ENCODE results near the gene RDH13.

DNA sequence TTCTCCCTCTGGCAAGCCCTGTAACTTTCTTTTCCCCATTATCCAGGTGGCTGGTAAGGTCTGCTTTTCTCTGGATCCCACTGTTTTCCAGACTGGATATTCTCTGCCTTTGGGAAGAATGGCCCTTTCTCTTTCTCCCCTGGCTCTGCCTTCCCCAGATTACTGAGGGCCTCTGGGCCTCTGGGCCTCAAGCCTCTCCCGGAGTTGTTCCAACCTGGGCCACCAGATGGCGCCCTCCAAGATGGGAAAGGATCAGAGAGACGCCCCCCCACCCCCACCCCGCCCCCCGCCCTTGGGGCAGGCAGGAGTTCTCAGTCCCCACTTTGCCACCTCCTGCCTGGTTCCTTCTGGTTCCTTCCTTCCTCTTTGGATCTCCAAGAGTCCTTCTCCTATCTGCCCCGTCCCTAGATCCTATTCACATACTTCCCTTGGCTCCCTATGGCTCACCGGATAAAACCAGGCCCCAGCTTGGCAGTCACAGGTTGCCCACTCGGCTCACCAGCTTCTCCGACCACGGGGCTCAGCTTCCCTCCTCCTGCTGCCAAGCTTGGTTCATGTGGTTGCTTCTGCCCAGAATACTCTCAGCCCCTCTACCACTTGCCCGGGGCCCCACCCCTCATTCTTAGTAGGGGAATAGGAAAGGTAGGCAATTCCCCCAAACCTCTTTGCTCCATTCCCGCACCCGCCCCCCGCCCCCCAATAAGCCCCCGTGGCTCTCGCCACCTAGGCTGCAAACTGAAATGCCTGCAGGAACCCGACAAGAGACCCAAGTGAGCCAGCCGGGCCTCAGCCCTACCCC is 25.8 kb upstream of the RDH13 start:
- TF ChIP-seq, protein P1, sequence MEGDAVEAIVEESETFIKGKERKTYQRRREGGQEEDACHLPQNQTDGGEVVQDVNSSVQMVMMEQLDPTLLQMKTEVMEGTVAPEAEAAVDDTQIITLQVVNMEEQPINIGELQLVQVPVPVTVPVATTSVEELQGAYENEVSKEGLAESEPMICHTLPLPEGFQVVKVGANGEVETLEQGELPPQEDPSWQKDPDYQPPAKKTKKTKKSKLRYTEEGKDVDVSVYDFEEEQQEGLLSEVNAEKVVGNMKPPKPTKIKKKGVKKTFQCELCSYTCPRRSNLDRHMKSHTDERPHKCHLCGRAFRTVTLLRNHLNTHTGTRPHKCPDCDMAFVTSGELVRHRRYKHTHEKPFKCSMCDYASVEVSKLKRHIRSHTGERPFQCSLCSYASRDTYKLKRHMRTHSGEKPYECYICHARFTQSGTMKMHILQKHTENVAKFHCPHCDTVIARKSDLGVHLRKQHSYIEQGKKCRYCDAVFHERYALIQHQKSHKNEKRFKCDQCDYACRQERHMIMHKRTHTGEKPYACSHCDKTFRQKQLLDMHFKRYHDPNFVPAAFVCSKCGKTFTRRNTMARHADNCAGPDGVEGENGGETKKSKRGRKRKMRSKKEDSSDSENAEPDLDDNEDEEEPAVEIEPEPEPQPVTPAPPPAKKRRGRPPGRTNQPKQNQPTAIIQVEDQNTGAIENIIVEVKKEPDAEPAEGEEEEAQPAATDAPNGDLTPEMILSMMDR (IDR thresholded peaks at IDR 0.05) = peak; percentile 44 to 94 (median 86)
- TF ChIP-seq POLR2A (IDR thresholded peaks at IDR 0.05) = no peak
- no peak for TF ChIP-seq EP300 (IDR thresholded peaks at IDR 0.05)
